Measurements from ENCODE around the gene ASMTL.

- TF ChIP-seq, protein P1, sequence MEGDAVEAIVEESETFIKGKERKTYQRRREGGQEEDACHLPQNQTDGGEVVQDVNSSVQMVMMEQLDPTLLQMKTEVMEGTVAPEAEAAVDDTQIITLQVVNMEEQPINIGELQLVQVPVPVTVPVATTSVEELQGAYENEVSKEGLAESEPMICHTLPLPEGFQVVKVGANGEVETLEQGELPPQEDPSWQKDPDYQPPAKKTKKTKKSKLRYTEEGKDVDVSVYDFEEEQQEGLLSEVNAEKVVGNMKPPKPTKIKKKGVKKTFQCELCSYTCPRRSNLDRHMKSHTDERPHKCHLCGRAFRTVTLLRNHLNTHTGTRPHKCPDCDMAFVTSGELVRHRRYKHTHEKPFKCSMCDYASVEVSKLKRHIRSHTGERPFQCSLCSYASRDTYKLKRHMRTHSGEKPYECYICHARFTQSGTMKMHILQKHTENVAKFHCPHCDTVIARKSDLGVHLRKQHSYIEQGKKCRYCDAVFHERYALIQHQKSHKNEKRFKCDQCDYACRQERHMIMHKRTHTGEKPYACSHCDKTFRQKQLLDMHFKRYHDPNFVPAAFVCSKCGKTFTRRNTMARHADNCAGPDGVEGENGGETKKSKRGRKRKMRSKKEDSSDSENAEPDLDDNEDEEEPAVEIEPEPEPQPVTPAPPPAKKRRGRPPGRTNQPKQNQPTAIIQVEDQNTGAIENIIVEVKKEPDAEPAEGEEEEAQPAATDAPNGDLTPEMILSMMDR (IDR thresholded peaks at IDR 0.05) = no peak
- TF ChIP-seq POLR2AphosphoS5 (IDR thresholded peaks at IDR 0.05) = no peak
- TF ChIP-seq POLR2A (IDR thresholded peaks at IDR 0.05) = no peak
- no peak for TF ChIP-seq EP300 (IDR thresholded peaks at IDR 0.05)
These were observed 23.2 kb upstream of the ASMTL start for GRCh38 chrX:1475881-1476280.

Data from gastroesophageal sphincter (tissue), 3 donors.